Caco-2 (cell line): ENCODE measurements around the gene EHD1. TPM values are rescaled to one million over a fixed set of nuclear protein-coding genes. Genes with fewer than 3 reads are reported as not detected.

Source experiments
- BruUV-seq: library from RNA; stranded (reverse); fragments of 400-500 nt; replicated peaks from 2 replicates; lab custom pipeline; 2021; lab: Mats Ljungman, UMichigan
- CTCF ChIA-PET: fragments of 300-600 bp; sonication (Branson Sonifier 250); formaldehyde crosslinking; loops from one replicate; lab custom pipeline; 2022; ENCODE audit warnings: antibody characterized with exemption; lab: Charles Lee
- POLR2A ChIA-PET: fragments of 300-600 bp; sonication (Branson Sonifier 250); formaldehyde crosslinking; loops from one replicate; lab custom pipeline; 2022; ENCODE audit warnings: antibody characterized with exemption; lab: Charles Lee
- DNase-seq, 2 experiments: peaks; one replicate each; pipeline versions ENCODE4 v3.0.0 to v3.0.0-alpha.2; 2020 to 2022
- H3K27me3 ChIP-seq: replicated peaks from 2 replicates; pipeline ENCODE4 v1.6.0; 2011; ENCODE audit warnings: low read length; ENCODE audit not compliant: control insufficient read depth, insufficient read depth
- H3K36me3 ChIP-seq: 2 replicates; pipeline ENCODE4 v1.5.1; 2011; ENCODE audit warnings: low read length; ENCODE audit not compliant: control insufficient read depth, insufficient read depth
- H3K4me1 ChIP-seq: fragments of 250-450 bp; sonication (Bioruptor Pico); 2 replicates; pipeline ENCODE4 v1.5.1; 2020; ENCODE audit warnings: mild to moderate bottlenecking
- H3K4me3 ChIP-seq: 2 replicates; pipeline ENCODE4 v1.5.1; 2011; ENCODE audit warnings: low read depth, mild to moderate bottlenecking, control low read depth, low read length
- H3K9me3 ChIP-seq: fragments of 250-450 bp; sonication (Bioruptor Pico); 2 replicates; pipeline ENCODE4 v1.5.1; 2020; ENCODE audit warnings: mild to moderate bottlenecking, moderate library complexity
- H3K27ac Mint-ChIP-seq: one replicate; pipeline ENCODE4 v1.8.0; 2022; ENCODE audit warnings: mixed read lengths; ENCODE audit not compliant: unreplicated experiment
- H3K27me3 Mint-ChIP-seq: one replicate; pipeline ENCODE4 v1.8.0; 2022; ENCODE audit warnings: mixed read lengths; ENCODE audit not compliant: insufficient read depth, unreplicated experiment
- H3K36me3 Mint-ChIP-seq: one replicate; pipeline ENCODE4 v1.8.0; 2022; ENCODE audit warnings: mild to moderate bottlenecking, mixed read lengths; ENCODE audit not compliant: insufficient read depth, unreplicated experiment
- H3K4me1 Mint-ChIP-seq: one replicate; pipeline ENCODE4 v1.8.0; 2022; ENCODE audit warnings: low read depth, mixed read lengths; ENCODE audit not compliant: unreplicated experiment
- H3K4me3 Mint-ChIP-seq: one replicate; pipeline ENCODE4 v1.8.0; 2022; ENCODE audit warnings: mild to moderate bottlenecking, moderate library complexity, mixed read lengths; ENCODE audit not compliant: unreplicated experiment
- H3K9me3 Mint-ChIP-seq: one replicate; pipeline ENCODE4 v1.8.0; 2022; ENCODE audit warnings: mixed read lengths; ENCODE audit not compliant: unreplicated experiment
- CTCF ChIP-seq, 2 experiments: fragments of 200-600 bp in 1 of 2; IDR thresholded peaks; 1 replicate in 1 of 2; 2 replicates in 1 of 2; pipeline versions ENCODE4 v1.5.1 to v1.8.0; 2011 to 2022; ENCODE audit warnings: antibody characterized with exemption in 1 of 2, control low read depth in 1 of 2, inconsistent platforms in 1 of 2, low read depth in 1 of 2, low read length in 1 of 2, mild to moderate bottlenecking in 1 of 2, moderate library complexity in 1 of 2; ENCODE audit not compliant: insufficient read depth in 1 of 2, severe bottlenecking in 1 of 2, unreplicated experiment in 1 of 2
- intact Hi-C: fragments of 100-400 bp; cut with micrococcal nuclease; formaldehyde crosslinking; loops from one replicate; pipeline ENCODE4 v1.10.0; 2022; ENCODE audit not compliant: unreplicated experiment
- total RNA-seq: library from RNA; stranded (reverse); gene quantifications from 2 replicates; pipeline ENCODE4 v1.2.3, GENCODE V29; 2022

EHD1 gene
- total RNA-seq, 1 experiment from 2014 or later: 129 TPM

GRCh38 chr11:64914123-64914522, 35.7 kb upstream of the EHD1 start:
- no TSS peak for BruUV-seq
- Mint-ChIP-seq H3K27ac (no peak overlapping the region), H3K4me1 (no peaks in the 10 kb centered on the region), H3K36me3 (peaks cover 29% of the 10 kb centered on the region), H3K4me3 (no peak overlapping the region), H3K27me3 (no peaks in the 10 kb centered on the region), H3K9me3 (no peaks in the 10 kb centered on the region)
- no peaks in the 10 kb centered on the region for H3K27me3 ChIP-seq
- ChIA-PET CTCF (interaction anchor here (0.6 kb wide), 1 partner anchor 16 kb away, joined by 4 read pairs; no protein-coding TSS in a partner anchor), POLR2A (no interaction called here)
- no peak for TF ChIP-seq CTCF (IDR thresholded peaks at IDR 0.05; ENCODE audit: insufficient read depth in 1 of 2, low read depth in 1 of 2, low read length in 1 of 2, severe bottlenecking in 1 of 2, unreplicated experiment in 1 of 2)
- no peaks in the 10 kb centered on the region for H3K9me3 ChIP-seq
- DNase-seq: no peak
- intact Hi-C loops: no loop called here
- H3K4me1 ChIP-seq: peaks cover 6% of the 10 kb centered on the region
- no peak overlapping the region for H3K4me3 ChIP-seq
- peaks cover 4% of the 10 kb centered on the region for H3K36me3 ChIP-seq

GRCh38 chr11:64913171-64913727, 34.8 kb upstream of the EHD1 start:
- H3K4me1 Mint-ChIP-seq: no peaks in the 10 kb centered on the region
- Histone ChIP-seq H3K9me3 (no peaks in the 10 kb centered on the region), H3K4me1 (peaks cover 4% of the 10 kb centered on the region), H3K4me3 (no peak overlapping the region), H3K27me3 (no peaks in the 10 kb centered on the region), H3K36me3 (peaks cover 4% of the 10 kb centered on the region)
- no peak overlapping the region for H3K4me3 Mint-ChIP-seq
- H3K27me3 Mint-ChIP-seq: no peaks in the 10 kb centered on the region
- BruUV-seq: no TSS peak
- ChIA-PET CTCF (no interaction called here), POLR2A (no interaction called here)
- no peak for DNase-seq
- peaks cover 29% of the 10 kb centered on the region for H3K36me3 Mint-ChIP-seq
- H3K27ac Mint-ChIP-seq: no peak overlapping the region
- intact Hi-C loops: no loop called here
- no peaks in the 10 kb centered on the region for H3K9me3 Mint-ChIP-seq
- no peak for TF ChIP-seq CTCF (IDR thresholded peaks at IDR 0.05; ENCODE audit: insufficient read depth in 1 of 2, low read depth in 1 of 2, low read length in 1 of 2, severe bottlenecking in 1 of 2, unreplicated experiment in 1 of 2)

- H3K9me3 Mint-ChIP-seq: no peaks in the 10 kb centered on the region
- POLR2A ChIA-PET: no interaction called here
These were observed 33.3 kb upstream of the EHD1 start for GRCh38 chr11:64911689-64912088.

More at GRCh38 chr11:64911689-64912088, 33.3 kb upstream of the EHD1 start:
- BruUV-seq: no TSS peak
- Histone ChIP-seq H3K4me1 (no peaks in the 10 kb centered on the region; the same call in none of the 2 replicates), H3K27me3 (no peaks in the 10 kb centered on the region), H3K36me3 (peaks cover 5% of the 10 kb centered on the region), H3K9me3 (no peaks in the 10 kb centered on the region), H3K4me3 (no peak overlapping the region)
- CTCF ChIA-PET: no interaction called here
- no peak for DNase-seq
- peaks cover 26% of the 10 kb centered on the region for H3K36me3 Mint-ChIP-seq
- no peak for TF ChIP-seq CTCF (IDR thresholded peaks at IDR 0.05; ENCODE audit: insufficient read depth in 1 of 2, low read depth in 1 of 2, low read length in 1 of 2, severe bottlenecking in 1 of 2, unreplicated experiment in 1 of 2)
- intact Hi-C loops: no loop called here
- no peak overlapping the region for H3K27ac Mint-ChIP-seq
- H3K27me3 Mint-ChIP-seq: no peaks in the 10 kb centered on the region
- no peaks in the 10 kb centered on the region for H3K4me1 Mint-ChIP-seq
- H3K4me3 Mint-ChIP-seq: no peak overlapping the region
